OCI-LY7 (cell line): ENCODE data around the gene ARPC4.

ENCODE experiments used
- CTCF ChIP-seq: fragments of 200-600 bp; sonication (generic); conservative IDR thresholded peaks from 2 replicates; pipeline ENCODE4 v1.5.1; 2014; ENCODE audit warnings: mild to moderate bottlenecking, antibody characterized with exemption, low read length, moderate library complexity, mixed read lengths
- EZH2phosphoT487 ChIP-seq: fragments of 200-600 bp; sonication (generic); IDR thresholded peaks from 2 replicates; pipeline ENCODE4 v1.6.1; 2018; ENCODE audit warnings: low read depth, borderline replicate concordance, mild to moderate bottlenecking, mixed run types, antibody characterized with exemption, low read length, moderate library complexity, mixed read lengths

DNA sequence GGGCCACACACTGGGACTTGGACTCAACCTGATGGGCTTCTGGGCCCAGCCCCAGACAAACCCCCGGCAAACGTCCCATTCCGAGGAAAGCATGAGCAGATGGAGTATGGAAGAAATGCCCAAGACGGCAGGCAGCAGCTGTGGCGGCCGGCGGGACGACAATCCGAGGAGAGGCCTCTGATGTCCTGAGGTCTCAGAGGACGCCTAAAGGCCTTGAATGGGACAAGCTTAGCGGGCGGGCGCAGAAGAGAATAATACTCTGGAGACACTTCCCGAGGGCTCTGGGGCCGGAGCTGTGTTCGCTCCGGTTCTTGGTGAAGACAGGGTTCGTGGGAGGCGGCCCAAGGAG lies 43.6 kb upstream of the ARPC4 start:
- TF ChIP-seq CTCF (no peak), EZH2phosphoT487 (no peak)
